Measurements from ENCODE around the gene NAV2.

GRCh38 chr11:19887842-19888241 is 175.2 kb downstream of the NAV2 start:
- TF ChIP-seq CTCF (optimal IDR thresholded peaks at IDR 0.05 in 1 of 3, IDR thresholded peaks at IDR 0.05 in 1 of 3, conservative IDR thresholded peaks at IDR 0.05 in 1 of 3; ENCODE audit: extremely low read depth in 1 of 3, insufficient read depth in 2 of 3, low read length in 3 of 3) (no peak), EZH2 (IDR thresholded peaks at IDR 0.05; ENCODE audit: low read length) (no peak)
